ENCODE measurements around the gene PFN3.

PFN3 gene

GRCh38 chr5:177354256-177354655, 46.2 kb downstream of the PFN3 start:
- TF ChIP-seq CTCF (IDR thresholded peaks at IDR 0.05; ENCODE audit: low read depth, low read length) = no peak

GRCh38 chr5:177353093-177353492, 47.4 kb downstream of the PFN3 start:
- H3K4me3 ChIP-seq (ENCODE audit: low read depth, low read length) = no peak overlapping the region
- no peak for TF ChIP-seq CTCF (IDR thresholded peaks at IDR 0.05; ENCODE audit: low read depth, low read length)

More at GRCh38 chr5:177354256-177354655, 46.2 kb downstream of the PFN3 start:
- no peak overlapping the region for H3K4me3 ChIP-seq (ENCODE audit: low read depth, low read length)

- peak within 1 kb of the TSS; percentile 100 for H3K4me3 ChIP-seq (ENCODE audit: low read depth, low read length)
- no peak for TF ChIP-seq CTCF (IDR thresholded peaks at IDR 0.05; ENCODE audit: low read depth, low read length)
Observed at GRCh38 chr5:177351392-177352329, 48.8 kb downstream of the PFN3 start, which contains the start of gene LMAN2. LMAN2 (minus strand) TSS chr5:177351668; CDS start chr5:177351647, 21 bp downstream.

- peak overlapping the region; percentile 100 for H3K4me3 ChIP-seq (ENCODE audit: low read depth, low read length)
- no peak for TF ChIP-seq CTCF (IDR thresholded peaks at IDR 0.05; ENCODE audit: low read depth, low read length)
Observed at GRCh38 chr5:177350776-177351391, 49.6 kb downstream of the PFN3 start.

All from WI38 (cell line).